Measurements from ENCODE around the gene GPRC5C. TPM values are rescaled to one million over a fixed set of nuclear protein-coding genes. Genes with fewer than 3 reads are reported as not detected.

Gene GPRC5C
- total and polyA plus RNA-seq, 2 of the 13 experiments (the other 11 are each of a cell fraction or from before 2014, with no cell fraction given): 85.6 to 300 TPM

- TF ChIP-seq, protein P1, sequence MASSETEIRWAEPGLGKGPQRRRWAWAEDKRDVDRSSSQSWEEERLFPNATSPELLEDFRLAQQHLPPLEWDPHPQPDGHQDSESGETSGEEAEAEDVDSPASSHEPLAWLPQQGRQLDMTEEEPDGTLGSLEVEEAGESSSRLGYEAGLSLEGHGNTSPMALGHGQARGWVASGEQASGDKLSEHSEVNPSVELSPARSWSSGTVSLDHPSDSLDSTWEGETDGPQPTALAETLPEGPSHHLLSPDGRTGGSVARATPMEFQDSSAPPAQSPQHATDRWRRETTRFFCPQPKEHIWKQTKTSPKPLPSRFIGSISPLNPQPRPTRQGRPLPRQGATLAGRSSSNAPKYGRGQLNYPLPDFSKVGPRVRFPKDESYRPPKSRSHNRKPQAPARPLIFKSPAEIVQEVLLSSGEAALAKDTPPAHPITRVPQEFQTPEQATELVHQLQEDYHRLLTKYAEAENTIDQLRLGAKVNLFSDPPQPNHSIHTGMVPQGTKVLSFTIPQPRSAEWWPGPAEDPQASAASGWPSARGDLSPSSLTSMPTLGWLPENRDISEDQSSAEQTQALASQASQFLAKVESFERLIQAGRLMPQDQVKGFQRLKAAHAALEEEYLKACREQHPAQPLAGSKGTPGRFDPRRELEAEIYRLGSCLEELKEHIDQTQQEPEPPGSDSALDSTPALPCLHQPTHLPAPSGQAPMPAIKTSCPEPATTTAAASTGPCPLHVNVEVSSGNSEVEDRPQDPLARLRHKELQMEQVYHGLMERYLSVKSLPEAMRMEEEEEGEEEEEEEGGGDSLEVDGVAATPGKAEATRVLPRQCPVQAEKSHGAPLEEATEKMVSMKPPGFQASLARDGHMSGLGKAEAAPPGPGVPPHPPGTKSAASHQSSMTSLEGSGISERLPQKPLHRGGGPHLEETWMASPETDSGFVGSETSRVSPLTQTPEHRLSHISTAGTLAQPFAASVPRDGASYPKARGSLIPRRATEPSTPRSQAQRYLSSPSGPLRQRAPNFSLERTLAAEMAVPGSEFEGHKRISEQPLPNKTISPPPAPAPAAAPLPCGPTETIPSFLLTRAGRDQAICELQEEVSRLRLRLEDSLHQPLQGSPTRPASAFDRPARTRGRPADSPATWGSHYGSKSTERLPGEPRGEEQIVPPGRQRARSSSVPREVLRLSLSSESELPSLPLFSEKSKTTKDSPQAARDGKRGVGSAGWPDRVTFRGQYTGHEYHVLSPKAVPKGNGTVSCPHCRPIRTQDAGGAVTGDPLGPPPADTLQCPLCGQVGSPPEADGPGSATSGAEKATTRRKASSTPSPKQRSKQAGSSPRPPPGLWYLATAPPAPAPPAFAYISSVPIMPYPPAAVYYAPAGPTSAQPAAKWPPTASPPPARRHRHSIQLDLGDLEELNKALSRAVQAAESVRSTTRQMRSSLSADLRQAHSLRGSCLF (CRISPR knock-in tag; IDR thresholded peaks at IDR 0.05; ENCODE audit: borderline replicate concordance): 0 out of 2 replicates have a peak, but pooled peaks have one; percentile 47
- TF ChIP-seq ZNF136 (CRISPR knock-in tag; IDR thresholded peaks at IDR 0.05; ENCODE audit: low read depth) (peak; percentile 95; the same call in 1 of the 2 replicates), RNF219 (CRISPR knock-in tag; IDR thresholded peaks at IDR 0.05) (no peak; the same call in 1 of the 2 replicates), TBX2 (CRISPR knock-in tag; IDR thresholded peaks at IDR 0.05; ENCODE audit: borderline replicate concordance) (peak; percentile 98), ZUFSP (CRISPR knock-in tag; IDR thresholded peaks at IDR 0.05; ENCODE audit: borderline replicate concordance) (no peak), RBFOX2 (IDR thresholded peaks at IDR 0.05; ENCODE audit: low read depth, low read length) (peak; percentile 80), HNF4A (CRISPR knock-in tag; IDR thresholded peaks at IDR 0.05) (peak; percentile 100), HMG20B (CRISPR knock-in tag; conservative IDR thresholded peaks at IDR 0.05) (peak; percentile 84), ZSCAN21 (CRISPR knock-in tag; IDR thresholded peaks at IDR 0.05; ENCODE audit: borderline replicate concordance) (0 out of 2 replicates have a peak, but pooled peaks have one; percentile 27)
- TF ChIP-seq, protein P2, sequence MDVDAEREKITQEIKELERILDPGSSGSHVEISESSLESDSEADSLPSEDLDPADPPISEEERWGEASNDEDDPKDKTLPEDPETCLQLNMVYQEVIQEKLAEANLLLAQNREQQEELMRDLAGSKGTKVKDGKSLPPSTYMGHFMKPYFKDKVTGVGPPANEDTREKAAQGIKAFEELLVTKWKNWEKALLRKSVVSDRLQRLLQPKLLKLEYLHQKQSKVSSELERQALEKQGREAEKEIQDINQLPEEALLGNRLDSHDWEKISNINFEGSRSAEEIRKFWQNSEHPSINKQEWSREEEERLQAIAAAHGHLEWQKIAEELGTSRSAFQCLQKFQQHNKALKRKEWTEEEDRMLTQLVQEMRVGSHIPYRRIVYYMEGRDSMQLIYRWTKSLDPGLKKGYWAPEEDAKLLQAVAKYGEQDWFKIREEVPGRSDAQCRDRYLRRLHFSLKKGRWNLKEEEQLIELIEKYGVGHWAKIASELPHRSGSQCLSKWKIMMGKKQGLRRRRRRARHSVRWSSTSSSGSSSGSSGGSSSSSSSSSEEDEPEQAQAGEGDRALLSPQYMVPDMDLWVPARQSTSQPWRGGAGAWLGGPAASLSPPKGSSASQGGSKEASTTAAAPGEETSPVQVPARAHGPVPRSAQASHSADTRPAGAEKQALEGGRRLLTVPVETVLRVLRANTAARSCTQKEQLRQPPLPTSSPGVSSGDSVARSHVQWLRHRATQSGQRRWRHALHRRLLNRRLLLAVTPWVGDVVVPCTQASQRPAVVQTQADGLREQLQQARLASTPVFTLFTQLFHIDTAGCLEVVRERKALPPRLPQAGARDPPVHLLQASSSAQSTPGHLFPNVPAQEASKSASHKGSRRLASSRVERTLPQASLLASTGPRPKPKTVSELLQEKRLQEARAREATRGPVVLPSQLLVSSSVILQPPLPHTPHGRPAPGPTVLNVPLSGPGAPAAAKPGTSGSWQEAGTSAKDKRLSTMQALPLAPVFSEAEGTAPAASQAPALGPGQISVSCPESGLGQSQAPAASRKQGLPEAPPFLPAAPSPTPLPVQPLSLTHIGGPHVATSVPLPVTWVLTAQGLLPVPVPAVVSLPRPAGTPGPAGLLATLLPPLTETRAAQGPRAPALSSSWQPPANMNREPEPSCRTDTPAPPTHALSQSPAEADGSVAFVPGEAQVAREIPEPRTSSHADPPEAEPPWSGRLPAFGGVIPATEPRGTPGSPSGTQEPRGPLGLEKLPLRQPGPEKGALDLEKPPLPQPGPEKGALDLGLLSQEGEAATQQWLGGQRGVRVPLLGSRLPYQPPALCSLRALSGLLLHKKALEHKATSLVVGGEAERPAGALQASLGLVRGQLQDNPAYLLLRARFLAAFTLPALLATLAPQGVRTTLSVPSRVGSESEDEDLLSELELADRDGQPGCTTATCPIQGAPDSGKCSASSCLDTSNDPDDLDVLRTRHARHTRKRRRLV (CRISPR knock-in tag; IDR thresholded peaks at IDR 0.05): peak; percentile 71
- TF ChIP-seq, protein P3, sequence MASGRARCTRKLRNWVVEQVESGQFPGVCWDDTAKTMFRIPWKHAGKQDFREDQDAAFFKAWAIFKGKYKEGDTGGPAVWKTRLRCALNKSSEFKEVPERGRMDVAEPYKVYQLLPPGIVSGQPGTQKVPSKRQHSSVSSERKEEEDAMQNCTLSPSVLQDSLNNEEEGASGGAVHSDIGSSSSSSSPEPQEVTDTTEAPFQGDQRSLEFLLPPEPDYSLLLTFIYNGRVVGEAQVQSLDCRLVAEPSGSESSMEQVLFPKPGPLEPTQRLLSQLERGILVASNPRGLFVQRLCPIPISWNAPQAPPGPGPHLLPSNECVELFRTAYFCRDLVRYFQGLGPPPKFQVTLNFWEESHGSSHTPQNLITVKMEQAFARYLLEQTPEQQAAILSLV (CRISPR knock-in tag; IDR thresholded peaks at IDR 0.05; ENCODE audit: borderline replicate concordance): peak; percentile 71
Observed at GRCh38 chr17:74442670-74443515, 11.0 kb downstream of the GPRC5C start (continued).

Data from HepG2 (cell line).